GM12872 (cell line): Measurements from ENCODE around the gene PDE6A.

ENCODE experiments used
- TF ChIP-seq, protein P1 (sequence below): IDR thresholded peaks from 3 replicates; pipeline ENCODE4 v1.5.1; 2011; ENCODE audit warnings: low read depth, mild to moderate bottlenecking, low read length, moderate library complexity; ENCODE audit not compliant: insufficient read depth

Gene PDE6A

DNA sequence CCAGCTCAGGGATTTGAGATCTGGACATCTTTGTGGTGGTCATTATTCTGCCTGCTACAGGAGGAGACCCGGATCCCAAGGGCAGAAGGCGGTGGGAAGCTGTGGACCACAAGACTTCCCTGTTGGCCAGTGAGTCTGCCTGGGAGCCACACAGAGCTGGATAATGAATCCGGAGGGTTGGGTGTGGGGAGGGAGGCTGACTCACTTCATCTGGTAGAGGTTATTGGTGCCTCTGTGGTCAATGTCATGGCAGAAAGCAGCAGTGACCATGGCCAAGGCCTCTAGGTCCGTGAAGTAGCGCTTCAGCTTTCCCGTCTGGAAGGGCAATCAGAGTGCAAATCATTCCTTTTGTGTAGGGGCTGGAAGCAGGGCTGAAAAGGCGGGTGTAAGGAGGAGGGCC, 58.5 kb downstream of the PDE6A start:
- TF ChIP-seq, protein P1, sequence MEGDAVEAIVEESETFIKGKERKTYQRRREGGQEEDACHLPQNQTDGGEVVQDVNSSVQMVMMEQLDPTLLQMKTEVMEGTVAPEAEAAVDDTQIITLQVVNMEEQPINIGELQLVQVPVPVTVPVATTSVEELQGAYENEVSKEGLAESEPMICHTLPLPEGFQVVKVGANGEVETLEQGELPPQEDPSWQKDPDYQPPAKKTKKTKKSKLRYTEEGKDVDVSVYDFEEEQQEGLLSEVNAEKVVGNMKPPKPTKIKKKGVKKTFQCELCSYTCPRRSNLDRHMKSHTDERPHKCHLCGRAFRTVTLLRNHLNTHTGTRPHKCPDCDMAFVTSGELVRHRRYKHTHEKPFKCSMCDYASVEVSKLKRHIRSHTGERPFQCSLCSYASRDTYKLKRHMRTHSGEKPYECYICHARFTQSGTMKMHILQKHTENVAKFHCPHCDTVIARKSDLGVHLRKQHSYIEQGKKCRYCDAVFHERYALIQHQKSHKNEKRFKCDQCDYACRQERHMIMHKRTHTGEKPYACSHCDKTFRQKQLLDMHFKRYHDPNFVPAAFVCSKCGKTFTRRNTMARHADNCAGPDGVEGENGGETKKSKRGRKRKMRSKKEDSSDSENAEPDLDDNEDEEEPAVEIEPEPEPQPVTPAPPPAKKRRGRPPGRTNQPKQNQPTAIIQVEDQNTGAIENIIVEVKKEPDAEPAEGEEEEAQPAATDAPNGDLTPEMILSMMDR = no peak

DNA sequence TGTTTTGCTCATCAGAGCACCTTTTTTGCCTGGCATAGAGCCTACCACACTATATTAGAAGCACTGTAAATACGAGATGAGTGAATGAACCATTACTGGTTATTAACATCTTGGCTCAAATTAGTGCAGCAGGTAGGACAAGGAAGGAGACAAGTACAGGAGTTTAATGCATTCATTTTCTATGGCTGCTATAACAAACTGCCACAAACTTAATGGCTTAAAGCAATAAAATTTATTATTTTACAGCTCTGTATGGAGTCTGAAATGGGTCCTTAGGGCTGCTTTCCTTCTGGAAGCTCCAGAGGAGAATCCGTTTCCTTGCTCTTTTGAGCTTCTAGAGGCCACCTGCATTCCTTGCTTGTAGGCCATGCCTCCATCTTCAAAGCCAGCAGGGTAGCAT, 59.1 kb downstream of the PDE6A start:
- TF ChIP-seq, protein P1 = no peak

DNA sequence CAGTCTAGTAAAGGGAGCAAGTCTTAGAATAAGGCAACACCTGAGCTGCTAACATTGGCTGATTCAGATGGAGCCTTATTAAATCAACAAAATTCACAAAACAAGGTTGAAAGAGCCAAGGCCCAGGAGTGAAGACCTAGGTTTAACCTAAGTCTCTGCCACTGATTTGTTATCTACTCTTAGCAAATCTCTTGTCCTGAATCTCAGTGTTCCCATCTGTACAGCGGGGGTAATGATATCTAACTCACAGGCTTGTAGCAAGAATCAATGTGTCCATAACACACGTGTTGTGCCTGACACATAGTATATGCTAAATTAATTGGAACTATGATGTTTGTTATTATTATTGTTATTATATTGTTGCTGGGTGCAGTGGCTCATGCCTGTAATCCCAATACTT, 61.0 kb downstream of the PDE6A start:
- TF ChIP-seq, protein P1 = no peak

DNA sequence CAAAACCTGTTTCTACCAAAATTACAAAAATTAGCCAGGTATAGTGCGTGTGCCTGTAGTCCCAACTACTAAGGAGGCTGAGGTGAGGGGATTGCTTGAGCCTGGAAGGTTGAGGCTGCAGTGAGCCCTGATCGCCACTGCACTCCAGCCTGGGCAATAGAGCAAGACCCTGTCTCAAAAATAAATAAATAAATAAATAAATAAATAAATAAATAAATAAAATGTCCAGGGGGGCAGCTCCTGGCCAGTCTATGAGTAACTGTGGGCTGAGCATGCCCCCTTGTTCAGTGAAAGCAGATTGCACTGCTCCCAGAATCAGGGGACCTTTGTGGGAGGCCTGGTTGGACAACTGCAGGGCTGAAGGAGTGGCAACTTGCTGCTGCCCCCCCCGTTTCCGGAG, 62.7 kb downstream of the PDE6A start:
- TF ChIP-seq, protein P1 = no peak

DNA sequence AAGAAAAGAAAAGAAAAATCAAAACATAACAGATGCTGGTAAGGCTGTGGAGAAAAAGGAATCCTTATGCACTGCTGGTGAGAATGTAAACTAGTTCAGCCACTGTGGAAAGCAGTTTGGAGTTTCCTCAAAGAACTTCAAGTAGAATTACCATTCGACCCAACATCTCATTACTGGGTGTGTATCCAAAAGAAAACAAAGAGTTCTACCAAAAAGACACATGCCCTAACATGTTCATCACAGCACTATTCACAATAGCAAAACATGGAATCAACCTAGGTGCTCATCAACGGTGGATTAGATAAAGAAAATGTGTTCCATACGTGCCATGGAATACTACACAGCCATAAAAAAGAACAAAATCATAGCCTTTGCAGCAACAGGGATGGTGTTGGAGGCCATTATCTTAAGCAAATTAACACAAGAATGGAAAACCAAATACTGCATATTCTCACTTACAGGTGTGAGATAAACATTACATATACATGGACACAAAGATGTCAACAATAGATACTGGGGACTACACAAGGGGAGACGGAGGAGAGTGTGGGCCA, 63.4 kb downstream of the PDE6A start:
- TF ChIP-seq, protein P1 = no peak

DNA sequence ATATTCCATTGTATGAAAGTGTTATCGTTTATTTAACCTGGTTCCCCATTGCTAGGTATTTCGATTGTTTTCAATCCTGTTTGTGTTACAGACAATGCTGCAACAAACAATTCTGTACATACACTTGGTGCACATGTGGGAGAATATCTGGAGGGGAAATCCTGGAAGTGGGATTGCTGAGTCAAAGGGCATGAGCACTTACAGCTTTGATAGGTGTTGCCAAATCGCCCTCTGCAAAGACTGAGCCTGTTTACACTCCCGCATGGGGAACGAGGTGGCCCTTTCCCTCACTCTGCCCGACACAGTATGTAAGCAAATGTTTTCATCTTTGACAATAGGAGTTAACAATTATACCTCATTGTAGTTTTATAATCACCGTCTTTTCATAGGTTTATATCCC, 66.2 kb downstream of the PDE6A start:
- TF ChIP-seq, protein P1 = no peak

DNA sequence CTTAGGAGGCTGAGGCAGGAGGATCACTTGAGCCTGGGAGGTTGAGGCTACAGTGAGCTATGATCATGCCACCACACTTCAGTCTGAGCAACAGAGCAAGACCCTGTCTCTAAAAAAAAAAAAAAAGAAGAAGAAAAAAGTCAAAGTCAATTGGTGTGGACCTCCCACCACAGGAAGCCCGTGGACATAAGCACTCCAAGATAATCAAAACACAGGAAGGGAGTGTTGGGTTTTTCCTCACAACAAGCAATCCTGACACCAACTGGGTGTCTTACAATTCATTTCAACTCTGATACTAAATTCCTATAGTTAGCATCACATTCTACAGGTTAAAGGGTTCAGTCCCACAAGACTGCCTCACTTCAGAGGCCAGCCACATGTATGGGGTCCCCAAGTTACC, 70.7 kb downstream of the PDE6A start:
- TF ChIP-seq, protein P1 = no peak
